Adrenal gland (tissue), 5 donors: ENCODE data around the gene BLMH.

Experiments used
- POLR2A ChIP-seq, 2 donors: fragments of 450-650 bp; IDR thresholded peaks; one replicate each; pipeline ENCODE4 v1.6.1; 2017; ENCODE audit warnings: antibody characterized with exemption in 2 of 2, mild to moderate bottlenecking in 2 of 2, moderate library complexity in 1 of 2
- TF ChIP-seq, protein P1 (sequence below), 6 experiments: fragments of 450-650 bp in 4 of 6; fragments of 200-600 bp in 2 of 6; sonication (generic) in 1 of 6; IDR thresholded peaks; 1 replicate in 5 of 6; 2 replicates in 1 of 6; pipeline versions ENCODE4 v1.5.1 to v1.8.0; 2016 to 2021; ENCODE audit warnings: antibody characterized with exemption in 6 of 6, mild to moderate bottlenecking in 2 of 6, moderate library complexity in 1 of 6
- donor health status: DM: no; HTN: no; CAD: no.

DNA sequence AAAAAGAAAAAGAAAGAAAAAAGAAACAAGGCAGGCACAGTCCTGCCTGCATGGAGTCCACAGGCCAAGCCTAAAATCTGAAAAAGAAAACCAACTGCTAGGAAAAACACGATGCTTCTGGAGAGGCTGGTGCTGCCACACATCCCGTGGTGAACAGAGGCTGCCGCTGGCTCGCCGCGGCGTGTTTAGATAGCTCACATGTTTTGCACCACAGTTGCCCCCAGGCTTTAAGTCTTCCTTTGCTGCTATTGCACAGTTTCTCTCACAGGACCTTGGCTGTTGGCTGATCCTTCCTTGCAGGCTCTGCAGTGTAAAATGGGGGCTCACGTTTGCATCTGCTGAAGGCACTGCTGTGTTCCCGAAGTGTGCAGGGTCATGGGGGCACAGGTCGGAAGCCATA, 64.9 kb downstream of the BLMH start:
- TF ChIP-seq, protein P1, sequence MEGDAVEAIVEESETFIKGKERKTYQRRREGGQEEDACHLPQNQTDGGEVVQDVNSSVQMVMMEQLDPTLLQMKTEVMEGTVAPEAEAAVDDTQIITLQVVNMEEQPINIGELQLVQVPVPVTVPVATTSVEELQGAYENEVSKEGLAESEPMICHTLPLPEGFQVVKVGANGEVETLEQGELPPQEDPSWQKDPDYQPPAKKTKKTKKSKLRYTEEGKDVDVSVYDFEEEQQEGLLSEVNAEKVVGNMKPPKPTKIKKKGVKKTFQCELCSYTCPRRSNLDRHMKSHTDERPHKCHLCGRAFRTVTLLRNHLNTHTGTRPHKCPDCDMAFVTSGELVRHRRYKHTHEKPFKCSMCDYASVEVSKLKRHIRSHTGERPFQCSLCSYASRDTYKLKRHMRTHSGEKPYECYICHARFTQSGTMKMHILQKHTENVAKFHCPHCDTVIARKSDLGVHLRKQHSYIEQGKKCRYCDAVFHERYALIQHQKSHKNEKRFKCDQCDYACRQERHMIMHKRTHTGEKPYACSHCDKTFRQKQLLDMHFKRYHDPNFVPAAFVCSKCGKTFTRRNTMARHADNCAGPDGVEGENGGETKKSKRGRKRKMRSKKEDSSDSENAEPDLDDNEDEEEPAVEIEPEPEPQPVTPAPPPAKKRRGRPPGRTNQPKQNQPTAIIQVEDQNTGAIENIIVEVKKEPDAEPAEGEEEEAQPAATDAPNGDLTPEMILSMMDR (IDR thresholded peaks at IDR 0.05) = no peak
- TF ChIP-seq POLR2A (IDR thresholded peaks at IDR 0.05) = no peak
